Activated CD4-positive, CD25-positive, alpha-beta regulatory T cell treated with anti-CD3 and anti-CD28 coated beads, Interleukin-2, amount 50 U/mL, for 16 hours (primary cell): ENCODE measurements around the gene ZNF30.
"Not testable (repeated sequence)": the region's sequence is repeated elsewhere in the genome, so short reads cannot be mapped to it uniquely, and the experiment has no call there.

Experiments used
- DNase-seq: peaks from one replicate; pipeline ENCODE4 v3.0.0-alpha.2; 2020; ENCODE audit warnings: low read depth, low spot score

Gene ZNF30

DNA sequence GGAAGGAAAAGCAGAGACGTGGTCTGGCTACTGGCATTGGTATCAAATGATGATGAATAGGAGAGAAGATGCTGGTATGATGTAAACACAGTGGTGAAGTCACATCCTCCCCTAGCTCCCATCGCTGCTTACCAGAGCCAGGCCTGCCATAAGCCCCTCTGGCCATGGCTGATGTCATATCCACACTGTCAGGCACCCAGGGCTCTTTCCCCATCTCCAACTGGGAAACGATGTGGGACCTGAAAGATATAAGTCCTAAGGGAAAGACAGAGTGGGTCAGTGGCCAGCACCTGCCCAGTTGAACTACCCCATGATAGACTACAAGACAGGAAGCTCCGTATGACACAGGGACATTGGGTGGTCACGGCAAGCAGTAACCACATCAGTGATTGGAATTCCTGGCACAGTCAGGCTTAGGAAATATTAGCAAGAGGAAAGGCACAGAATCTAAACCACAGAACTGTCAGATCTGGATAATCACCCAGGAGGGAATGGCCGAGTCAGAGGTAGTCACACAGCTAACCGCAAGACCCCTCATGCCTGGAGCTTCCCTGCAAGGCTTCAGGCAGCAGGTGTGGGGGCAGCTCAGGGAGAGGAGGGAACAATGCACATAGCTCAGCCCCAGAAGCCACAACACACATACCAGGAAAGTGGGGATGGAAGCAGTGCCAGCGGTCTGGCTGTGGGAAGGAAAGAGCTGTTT is 33.6 kb downstream of the ZNF30 start:
- DNase-seq: no peak

DNA sequence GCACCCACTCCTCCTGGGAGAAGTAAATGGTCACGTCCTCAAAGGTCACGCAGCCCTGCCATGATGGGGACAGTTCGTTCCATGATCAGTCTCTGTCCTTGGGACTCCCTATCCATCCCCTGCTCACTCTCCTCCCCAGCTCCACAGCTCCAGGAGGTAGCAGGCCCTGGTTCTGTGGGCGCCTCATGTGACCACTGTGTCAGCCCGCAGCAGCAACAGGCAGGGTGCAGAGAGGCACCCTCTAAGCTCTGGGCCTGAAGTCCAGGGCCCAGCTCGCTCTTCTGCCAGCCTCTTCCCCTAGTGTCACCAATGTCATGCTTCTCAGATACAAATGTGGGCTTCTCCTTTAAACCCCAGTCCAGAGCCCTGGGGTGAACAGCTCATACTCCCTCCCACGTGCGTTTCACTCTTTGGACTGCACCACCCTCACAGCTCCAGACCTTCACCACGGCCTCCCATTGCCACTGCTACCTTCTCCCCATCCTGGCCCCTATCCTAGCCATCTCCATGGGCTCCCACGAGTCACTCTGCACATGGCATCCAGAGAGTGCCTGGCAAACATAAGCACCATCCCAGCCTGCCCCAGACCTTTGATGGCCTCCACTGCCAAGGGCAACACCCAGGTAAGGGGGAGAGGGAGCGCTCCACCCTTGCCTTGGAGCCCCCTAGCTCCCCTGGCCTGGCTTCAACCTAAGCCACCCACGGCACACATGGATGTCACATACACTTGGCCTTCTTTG is 34.4 kb downstream of the ZNF30 start:
- no peak for DNase-seq

DNA sequence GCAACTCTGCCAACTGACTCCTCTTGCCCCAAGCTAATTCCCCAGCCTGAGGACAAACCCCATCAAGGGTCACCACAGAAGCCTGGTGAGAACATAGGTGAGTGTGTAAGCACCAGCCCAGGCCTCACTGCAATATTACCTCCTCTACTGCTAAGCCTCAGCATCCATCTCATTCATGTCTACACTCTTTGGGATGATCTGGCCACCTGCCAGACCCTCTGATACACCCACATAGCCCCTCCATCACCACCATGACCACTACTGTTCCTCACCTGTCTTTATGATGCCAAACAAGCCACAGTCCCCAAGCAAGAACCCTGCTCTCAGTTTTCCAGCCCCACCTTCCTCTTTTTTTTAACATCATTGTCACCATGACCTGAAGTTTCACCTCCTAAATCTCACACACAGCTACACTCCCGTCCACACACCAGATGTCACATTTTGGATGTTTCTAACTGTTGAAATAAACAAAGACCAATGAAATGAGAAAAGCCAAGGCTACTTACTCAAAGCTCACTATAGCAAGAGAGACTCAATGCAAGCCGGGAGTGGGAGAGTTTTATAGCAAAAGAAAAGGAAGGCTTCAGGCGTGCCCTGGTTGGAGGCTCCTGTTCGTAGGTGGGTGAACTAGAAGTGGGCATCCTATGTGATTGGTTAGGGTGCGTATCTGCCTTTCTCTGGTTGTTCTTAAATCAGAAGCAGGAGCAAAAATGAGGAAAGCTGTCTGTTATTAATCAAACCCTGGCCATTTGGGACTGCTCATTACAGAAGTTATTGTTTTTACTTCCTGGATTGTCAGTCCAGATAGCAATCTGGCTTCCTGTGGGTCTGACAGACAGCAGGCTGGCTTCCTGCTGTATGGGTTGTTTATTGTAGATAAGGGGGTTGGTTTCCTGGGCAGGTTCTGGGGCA is 35.3 kb downstream of the ZNF30 start:
- DNase-seq: no peak

DNA sequence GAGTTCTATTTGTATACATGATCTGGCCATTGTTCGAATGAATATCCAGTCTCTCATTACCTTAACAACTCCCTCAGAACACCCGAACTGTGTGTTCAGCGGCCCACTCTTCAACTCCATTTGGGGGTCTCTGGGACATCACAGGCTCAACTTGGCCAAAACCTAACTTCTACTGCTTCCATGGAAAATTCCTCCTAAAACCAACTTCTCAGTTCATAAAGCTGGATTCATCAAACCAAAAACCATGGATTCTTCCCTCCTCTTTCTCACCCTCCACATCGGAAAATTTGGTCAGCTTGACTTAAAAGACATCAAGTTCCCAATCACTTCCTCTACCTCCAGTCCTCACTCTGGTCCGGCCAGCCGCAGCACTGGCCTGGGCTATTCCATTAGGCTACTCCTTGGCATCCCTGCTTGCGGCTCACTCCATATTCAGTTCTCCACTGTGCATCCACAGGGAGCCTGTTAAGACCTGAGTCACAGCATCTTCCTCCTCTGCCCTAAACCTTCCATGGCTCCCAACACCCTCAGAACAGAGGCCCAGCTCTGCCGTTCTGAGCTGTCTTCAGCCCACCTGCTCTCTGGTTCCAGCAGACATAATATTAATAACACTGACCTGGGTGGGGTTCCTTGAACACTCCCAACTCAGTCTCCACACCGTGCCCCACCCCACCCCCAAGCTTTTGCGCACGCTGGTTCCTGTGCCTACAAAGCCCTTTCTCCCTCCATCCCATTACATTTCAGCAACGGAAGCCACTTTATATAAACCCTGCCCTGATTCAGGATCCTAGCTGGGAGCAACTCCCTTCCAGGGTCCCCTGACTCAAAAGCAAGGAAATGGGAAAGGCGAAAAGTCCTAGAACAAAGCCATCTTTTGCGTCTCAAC is 36.2 kb downstream of the ZNF30 start:
- no peak for DNase-seq

DNA sequence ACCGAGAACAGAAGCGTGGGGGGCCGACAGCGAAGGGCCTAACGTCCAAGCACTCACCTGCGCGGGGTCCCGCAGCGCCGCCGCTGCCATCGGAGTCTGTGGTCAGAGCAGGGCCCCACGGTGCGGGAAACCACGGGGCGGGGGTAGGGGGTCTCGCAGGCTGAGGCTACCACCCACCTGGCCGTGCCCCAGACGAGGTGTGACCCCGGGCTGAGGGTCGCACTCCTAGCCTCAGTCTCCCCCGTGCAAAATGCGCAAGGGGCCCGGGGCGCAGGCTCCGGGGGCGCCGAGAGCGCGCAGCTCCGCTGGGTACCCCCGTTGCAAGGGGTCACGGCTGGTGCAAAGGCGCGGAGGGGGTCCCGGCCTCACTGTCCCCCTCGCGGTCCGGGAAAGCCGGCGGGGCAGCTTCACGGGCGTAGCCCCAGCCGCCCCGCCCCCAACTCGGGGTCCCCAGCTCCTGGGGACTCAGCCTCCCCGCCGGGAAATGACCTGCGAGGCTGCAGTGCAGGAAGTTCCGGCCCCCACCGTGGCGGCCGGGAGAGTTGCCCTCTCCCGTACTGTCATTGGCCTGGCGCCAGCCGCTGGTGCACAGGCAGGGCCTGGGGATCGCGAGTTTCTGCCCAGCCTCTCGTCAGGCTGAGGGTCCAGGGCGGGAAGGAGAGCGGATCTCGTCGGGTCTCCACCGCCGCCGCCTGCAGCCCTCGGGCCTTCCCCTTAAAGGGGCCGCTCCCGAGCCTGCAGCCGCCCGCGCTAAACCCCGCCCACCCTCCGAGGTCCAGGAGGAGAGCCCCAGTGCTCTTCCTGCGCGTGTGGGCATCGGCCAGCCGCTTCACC is 37.1 kb downstream of the ZNF30 start, which contains the start of gene ZNF792:
Gene ZNF792 (minus strand): TSS at position 657 of the 834 bp plus-strand sequence. CDS start 567 bp downstream, at position 90.
- peak; percentile 10 for DNase-seq

DNA sequence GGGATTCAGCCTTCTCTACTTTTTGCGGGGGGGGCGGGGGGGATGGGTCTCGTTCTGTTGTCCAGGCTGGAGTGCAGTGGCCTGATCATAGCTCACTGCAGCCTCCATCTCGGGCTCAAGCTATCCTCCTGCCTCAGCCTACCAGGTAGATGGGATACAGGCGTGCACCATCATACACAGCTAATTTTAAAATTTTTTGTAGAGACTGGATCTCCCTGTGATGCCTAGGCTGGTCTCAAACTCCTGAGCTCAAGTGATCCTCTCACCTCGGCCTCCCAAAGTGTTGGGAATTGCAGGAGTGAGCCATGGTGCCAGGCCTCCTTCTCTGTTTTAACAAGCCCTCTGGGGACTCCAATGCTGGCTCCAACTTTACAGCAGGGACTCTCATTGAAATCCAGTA is 37.9 kb downstream of the ZNF30 start:
- no peak for DNase-seq

DNA sequence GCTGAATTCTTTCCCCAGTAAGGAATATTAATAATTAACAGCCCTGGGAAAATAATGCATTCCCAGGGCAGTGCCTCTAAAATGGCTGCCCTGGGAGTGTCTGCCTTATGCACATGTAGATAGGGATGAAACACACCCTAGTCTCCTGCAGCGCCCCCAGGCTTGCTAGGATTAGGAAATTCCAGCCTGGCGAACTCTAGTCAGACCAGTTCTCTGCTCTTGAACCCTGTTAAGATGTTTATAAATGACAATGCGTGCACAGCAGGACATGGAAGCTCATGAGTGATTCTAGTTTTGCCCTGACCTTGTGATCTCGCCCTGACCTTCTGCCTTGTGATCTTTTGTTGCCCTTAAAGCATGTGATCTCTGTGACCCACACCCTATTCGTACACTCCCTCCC is 38.8 kb downstream of the ZNF30 start:
- DNase-seq: not testable (repeated sequence)

DNA sequence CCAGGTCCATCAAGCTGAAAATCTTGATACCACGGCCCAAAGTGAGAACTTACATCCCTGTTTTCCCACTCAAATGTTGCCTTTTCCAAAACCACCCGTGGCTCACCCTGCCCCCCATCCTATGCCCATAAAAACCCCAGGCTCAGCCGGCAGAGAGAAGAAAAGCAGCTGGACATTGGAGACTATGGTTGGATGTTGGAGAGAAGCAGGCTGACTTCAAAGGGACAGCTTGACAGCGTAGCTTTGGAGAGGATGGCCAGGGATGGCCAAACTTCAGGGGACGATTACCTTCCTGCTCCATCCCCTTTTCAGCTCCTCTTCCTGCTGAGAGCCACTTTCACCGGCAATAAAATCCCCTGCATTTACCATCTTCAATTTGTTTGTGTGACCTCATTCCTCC is 40.8 kb downstream of the ZNF30 start:
- no peak for DNase-seq

DNA sequence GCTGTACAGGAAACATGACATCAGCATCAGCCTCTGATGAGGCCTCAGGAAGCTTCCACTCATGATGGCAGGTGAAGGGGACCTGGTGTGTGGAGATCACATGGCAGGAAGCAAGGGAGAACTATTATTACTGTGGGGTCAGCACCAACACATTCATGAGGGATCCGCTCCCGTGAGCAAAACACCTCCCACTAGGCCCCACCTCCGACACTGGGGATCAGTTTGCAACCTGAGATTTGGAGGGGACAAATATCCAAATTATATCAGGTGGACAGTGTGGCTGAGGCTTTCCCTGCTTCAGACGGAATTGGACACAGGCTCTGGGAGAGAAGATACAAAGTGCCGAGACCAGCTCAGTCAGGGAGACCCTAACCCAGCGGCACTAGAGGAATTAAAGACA is 43.0 kb downstream of the ZNF30 start:
- DNase-seq: no peak

DNA sequence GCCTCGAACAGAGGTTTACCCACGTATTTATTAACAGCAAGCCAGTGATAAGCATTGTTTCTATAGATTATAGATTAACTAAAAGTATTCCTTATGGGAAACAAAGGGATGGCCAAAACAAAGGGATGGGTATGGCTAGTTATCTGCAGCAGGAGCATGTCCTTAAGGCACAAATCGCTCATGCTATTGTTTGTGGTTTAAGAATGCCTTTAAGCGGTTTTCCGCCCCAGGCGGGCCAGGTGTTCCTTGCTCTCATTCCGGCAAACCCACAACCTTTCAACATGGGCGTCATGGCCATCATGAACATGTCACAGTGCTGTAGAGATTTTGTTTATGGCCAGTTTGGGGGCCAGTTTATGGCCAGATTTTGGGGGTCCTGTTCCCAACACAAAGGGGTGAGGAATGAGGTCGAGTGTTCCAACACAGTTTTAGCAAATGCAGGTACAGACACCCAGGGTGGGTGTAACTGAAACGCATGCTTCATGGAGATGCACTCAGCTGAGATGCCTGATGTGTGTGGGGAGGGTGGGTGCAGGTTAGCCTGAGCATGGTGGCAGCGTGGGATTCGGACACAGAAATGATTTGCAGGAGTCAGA is 43.6 kb downstream of the ZNF30 start:
- DNase-seq: not testable (repeated sequence)

DNA sequence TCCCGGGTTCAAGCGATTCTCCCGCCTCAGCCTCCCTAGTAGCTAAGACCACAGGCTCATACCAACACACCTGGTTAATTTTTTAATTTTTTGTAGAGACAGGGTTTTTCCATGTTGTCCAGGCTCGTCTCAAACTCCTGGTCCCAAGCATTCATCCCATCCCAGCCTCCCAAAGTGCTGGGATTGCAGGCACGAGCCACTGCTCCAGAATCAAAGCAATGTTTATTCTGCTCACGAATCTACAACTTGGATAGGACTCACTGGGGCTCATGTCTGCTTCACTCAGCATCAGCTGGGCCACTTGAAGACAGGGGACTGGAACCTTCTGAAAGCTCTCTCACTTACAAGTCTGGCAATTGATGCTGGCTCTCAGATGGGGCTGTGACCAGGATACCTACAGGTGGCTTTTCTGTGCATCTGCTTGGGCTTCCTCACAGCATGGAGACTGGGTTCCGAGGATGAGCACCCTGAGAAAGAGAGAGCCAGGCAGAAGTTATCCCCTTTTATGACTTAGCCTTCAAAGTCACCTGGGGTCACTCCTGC is 45.5 kb downstream of the ZNF30 start:
- DNase-seq: no peak

DNA sequence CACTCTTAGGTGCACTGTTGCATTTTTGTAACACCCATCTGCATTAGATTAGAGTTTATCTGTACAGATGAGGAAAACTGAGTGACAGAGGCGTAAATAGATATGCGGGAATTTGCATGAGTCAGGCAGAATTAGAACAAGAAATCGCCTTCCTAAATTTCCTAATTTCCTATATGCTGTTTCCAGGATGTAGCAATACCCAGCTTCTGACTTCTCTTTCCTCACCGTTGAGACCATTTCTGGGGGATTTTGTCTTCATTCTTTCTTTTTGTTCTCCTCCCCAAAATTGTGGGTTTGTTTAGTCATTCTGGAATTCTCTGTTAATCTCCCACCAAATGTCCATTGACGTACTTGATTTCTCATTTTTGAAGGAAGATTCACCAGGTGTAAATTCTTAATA is 47.9 kb downstream of the ZNF30 start:
- no peak for DNase-seq

DNA sequence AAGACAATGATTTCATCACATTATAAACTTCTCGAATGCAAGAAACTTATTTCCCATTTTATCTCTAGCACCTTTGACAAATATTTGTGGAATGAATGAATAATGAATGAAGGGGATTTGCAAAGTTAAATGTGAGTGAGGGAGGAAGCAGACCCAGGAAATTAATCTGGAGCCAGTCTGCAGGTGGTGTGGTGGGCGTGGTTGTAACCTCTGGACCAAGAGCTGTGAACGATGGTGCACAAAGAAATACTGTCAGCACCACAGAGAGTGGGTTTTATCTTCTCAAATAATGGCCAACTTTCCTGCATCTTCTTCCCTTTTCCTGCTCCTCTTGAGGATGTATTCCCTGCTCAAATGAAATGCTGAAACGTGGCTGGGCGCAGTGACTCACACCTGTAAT is 48.4 kb downstream of the ZNF30 start:
- no peak for DNase-seq

DNA sequence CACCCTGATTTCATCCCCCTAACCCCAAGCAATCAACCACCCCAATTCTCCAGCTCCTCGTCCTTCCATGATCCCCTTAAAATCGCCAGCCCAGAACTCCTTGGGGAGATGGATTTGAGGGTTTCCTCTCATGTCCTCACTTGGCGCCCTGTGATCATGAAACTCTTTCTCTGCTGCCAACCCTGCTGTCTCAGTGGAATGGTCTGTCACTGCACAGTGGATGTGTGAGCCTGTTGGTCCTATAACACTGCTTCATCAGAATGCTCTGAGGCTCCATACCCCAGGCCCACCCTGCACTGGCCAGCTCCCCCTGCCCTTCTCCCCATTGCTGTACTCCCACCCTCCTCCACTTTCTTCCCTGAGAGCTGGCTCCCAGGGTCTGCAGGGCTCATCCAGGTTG is 49.9 kb downstream of the ZNF30 start:
- no peak for DNase-seq

DNA sequence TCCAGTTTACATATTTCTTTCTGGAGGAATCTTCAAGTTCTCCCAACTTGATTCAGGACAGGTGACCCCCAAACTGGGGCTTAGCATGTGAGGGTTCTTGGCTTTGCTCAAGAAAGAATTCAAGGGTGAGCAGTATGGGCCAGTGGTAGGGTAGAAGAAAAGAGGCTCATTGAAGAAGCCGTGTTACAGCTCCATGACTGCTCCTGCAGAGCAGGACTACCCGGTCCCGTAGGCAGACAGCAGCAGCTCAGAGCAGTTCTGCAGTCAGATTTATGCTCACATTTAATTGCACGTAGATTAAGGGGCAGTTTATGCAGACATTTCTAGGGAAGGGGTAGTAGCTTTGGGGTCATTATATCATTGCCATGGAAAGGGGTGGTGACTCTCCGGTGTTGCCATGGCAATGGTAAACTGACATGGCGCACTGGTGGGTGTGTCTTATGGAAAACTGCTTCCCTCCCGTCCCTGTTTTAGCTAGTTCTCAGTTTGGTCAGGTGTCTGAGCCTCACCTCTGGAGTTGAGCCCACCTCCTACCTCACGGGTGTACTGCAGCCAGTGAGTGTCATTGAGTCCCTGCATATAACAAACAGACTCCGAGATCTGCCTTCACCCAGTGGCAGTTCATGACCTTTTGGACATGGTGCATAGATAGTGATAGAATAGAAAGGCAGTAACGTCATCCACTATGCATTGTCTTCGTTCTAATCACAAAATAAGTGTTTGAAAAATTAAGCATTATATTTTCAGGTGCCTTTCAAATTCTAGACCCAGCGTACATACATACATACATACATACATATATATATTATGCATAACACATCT is 53.3 kb downstream of the ZNF30 start:
- no peak for DNase-seq

DNA sequence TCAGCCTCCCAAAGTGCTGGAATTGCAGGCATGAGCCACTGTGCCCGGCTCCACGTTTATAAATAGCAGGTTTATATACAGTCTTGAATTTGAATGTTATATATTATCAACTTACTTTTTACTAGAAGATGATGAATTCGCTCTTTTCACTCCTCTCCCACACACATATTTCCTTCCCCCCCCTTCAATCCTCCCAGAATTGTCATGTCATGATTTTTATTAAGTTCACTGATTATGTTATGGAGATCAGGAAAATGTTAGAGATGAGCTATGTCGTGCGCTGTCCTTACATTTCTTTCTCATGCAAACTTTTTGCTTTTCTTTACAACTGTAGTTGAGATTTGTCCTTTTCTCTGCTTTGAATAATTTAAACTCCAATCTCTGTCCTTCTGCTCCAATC is 55.6 kb downstream of the ZNF30 start:
- no peak for DNase-seq

DNA sequence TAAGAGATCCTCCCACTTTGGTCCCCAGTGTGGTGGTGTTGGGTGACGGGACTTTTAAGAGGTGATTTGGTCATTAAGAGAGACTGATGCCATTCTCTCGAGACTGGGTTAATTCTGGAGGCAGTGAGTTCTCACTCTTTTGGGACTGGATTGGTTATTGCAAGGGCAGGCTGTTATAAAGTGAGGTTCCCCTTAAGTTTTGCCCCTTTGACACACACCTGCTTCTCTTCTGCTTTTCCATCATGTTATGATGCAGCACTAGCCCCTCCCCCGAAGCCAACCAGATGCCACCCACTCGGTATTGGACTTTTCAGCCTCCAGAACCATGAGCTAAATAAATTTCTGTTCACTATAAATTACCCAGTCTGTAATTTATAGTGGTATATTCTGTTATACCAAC is 57.1 kb downstream of the ZNF30 start:
- no peak for DNase-seq

DNA sequence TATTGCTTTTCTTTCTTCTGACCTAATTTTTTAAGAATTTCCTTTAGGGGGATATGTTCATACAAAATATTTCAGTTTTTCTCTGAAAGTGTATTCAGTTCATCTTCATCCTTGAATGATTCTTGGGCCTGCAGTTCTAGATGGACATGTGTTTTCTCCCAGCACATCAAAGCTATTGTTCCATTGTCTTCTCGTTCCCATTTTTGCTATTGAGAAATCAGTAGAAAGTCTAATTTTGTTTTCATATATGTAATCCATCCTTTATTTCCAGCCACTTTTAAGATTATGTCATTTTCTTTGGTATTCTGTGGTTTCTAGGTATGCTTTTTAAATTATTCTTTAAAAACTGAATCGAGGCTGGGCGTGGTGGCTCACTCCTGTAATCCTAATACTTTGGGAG is 57.6 kb downstream of the ZNF30 start:
- no peak for DNase-seq
